ENCODE results near the gene ZNF860. TPM values are rescaled to one million over a fixed set of nuclear protein-coding genes. Genes with fewer than 3 reads are reported as not detected.

The ZNF860 gene
- total and polyA plus RNA-seq, 2 of the 4 experiments (the other 2 are of a cell fraction), result 0.18 to 0.26 TPM

DNA sequence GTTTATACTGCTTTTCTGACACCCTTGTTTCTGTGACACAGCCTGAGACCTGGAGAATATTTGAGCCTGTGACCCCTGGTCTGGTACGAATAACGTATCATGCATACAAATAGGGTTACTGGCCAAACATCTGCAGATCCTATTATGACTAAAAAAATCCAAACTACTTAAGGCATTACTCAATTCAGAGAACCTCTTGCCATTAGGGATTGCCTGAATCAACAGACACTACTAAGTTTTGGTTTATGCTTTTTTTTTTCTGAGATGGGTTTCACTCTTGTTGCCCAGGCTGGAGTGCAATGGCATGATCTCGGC is 35.9 kb upstream of the ZNF860 start:
- intact Hi-C loops (cut with micrococcal nuclease), result no loop called here
- CTCF ChIA-PET, result no interaction called here

More for the DNA sequence above, 35.9 kb upstream of the ZNF860 start:
- Histone ChIP-seq H2AK9ac (replicated peaks; ENCODE audit: low read depth, low read length, poor library complexity) (no peak overlapping the region), H3K9ac (ENCODE audit: low read depth, low read length) (no peak overlapping the region), H4K20me1 (ENCODE audit: insufficient read depth, low read length) (no peaks in the 10 kb centered on the region), H3K27me3 (ENCODE audit: control insufficient read depth, insufficient read depth, low read length) (no peaks in the 10 kb centered on the region), H3K4me1 (ENCODE audit: control insufficient read depth, insufficient read depth, low read length) (peaks cover 3% of the 10 kb centered on the region), H2BK15ac (ENCODE audit: low read depth, low read length) (no peak overlapping the region), H2AFZ (replicated peaks; ENCODE audit: low read length, poor library complexity) (no peak overlapping the region), H3K4ac (ENCODE audit: low read depth, low read length) (peak overlapping the region; percentile 1; the same call in 1 of the 2 replicates), H4K91ac (ENCODE audit: insufficient read depth, low read depth, low read length) (no peak overlapping the region), H2BK5ac (ENCODE audit: low read depth, low read length, poor library complexity, severe bottlenecking) (no peak overlapping the region), H3K18ac (ENCODE audit: low read depth, low read length) (no peak overlapping the region), H2BK20ac (ENCODE audit: low read depth, low read length) (no peak overlapping the region), H3K4me2 (ENCODE audit: low read depth, low read length) (no peak overlapping the region), H3K14ac (replicated peaks; ENCODE audit: low read depth, low read length) (no peak overlapping the region), H2AK5ac (ENCODE audit: low read depth, low read length) (no peak overlapping the region), H4K5ac (ENCODE audit: low read depth, low read length) (no peak overlapping the region), H3K79me1 (ENCODE audit: low read depth in 1 of 2, low read length in 2 of 2) (peaks cover 4 to 9% of the 10 kb centered on the region in 2 experiments; a peak in 1 of 4 replicates), H3K23ac (ENCODE audit: low read depth, low read length) (no peak overlapping the region), H3K27ac (ENCODE audit: insufficient read depth, low read length) (no peak overlapping the region), H3K4me3 (ENCODE audit: insufficient read depth, low read depth, low read length) (no peak overlapping the region), H3K9me1 (ENCODE audit: insufficient read depth, low read length) (peaks cover 3% of the 10 kb centered on the region; the same call in 1 of the 2 replicates), H4K8ac (ENCODE audit: low read depth in 2 of 2, low read length in 2 of 2) (no peak overlapping the region), H3K56ac (ENCODE audit: extremely low read depth, insufficient read depth, low read length) (no peak overlapping the region), H3K36me3 (ENCODE audit: control insufficient read depth, insufficient read depth, low read length) (no peaks in the 10 kb centered on the region), H3K9me3 (ENCODE audit: control insufficient read depth, insufficient read depth, low read length) (peaks cover 3% of the 10 kb centered on the region; the same call in 1 of the 2 replicates), H2BK120ac (ENCODE audit: low read depth, low read length) (no peak overlapping the region)
- dilution Hi-C loops (cut with HindIII; ENCODE audit: low sequenced_read_pairs, unreplicated experiment), result no loop called here
- no CpG with 5 or more reads among the region's 3 CpGs for WGBS, 2 experiments (ENCODE audit: extremely low coverage in 2 of 2, insufficient read length in 1 of 2)
- DNase-seq (peak; percentile 73), ATAC-seq (ENCODE audit: low read depth) (peak; percentile 77)
- TF ChIP-seq POLR2A (IDR thresholded peaks at IDR 0.05; ENCODE audit: low read depth, low read length) (no peak), USF2 (IDR thresholded peaks at IDR 0.05; ENCODE audit: low read depth, low read length) (no peak), RFX5 (IDR thresholded peaks at IDR 0.05; ENCODE audit: low read depth, low read length) (no peak), MXI1 (IDR thresholded peaks at IDR 0.05; ENCODE audit: borderline replicate concordance, low read depth, low read length) (no peak), ELK1 (IDR thresholded peaks at IDR 0.05; ENCODE audit: borderline replicate concordance, low read depth, low read length) (no peak), NFE2L2 (IDR thresholded peaks at IDR 0.05; ENCODE audit: low read depth, low read length) (no peak), BHLHE40 (IDR thresholded peaks at IDR 0.05; ENCODE audit: low read depth, low read length) (no peak), RCOR1 (IDR thresholded peaks at IDR 0.05; ENCODE audit: insufficient replicate concordance, low read length) (no peak), FOS (IDR thresholded peaks at IDR 0.05; ENCODE audit: low read depth, low read length) (no peak), MAFK (IDR thresholded peaks at IDR 0.05; ENCODE audit: low read depth, low read length) (no peak), CHD1 (IDR thresholded peaks at IDR 0.05; ENCODE audit: low read depth, low read length) (no peak), RAD21 (IDR thresholded peaks at IDR 0.05; ENCODE audit: low read length) (no peak), CEBPB (IDR thresholded peaks at IDR 0.05; ENCODE audit: low read depth, low read length) (no peak), SMC3 (IDR thresholded peaks at IDR 0.05; ENCODE audit: low read depth, low read length) (no peak), MAZ (IDR thresholded peaks at IDR 0.05; ENCODE audit: borderline replicate concordance, low read depth, low read length) (no peak)
- TF ChIP-seq, protein P1, sequence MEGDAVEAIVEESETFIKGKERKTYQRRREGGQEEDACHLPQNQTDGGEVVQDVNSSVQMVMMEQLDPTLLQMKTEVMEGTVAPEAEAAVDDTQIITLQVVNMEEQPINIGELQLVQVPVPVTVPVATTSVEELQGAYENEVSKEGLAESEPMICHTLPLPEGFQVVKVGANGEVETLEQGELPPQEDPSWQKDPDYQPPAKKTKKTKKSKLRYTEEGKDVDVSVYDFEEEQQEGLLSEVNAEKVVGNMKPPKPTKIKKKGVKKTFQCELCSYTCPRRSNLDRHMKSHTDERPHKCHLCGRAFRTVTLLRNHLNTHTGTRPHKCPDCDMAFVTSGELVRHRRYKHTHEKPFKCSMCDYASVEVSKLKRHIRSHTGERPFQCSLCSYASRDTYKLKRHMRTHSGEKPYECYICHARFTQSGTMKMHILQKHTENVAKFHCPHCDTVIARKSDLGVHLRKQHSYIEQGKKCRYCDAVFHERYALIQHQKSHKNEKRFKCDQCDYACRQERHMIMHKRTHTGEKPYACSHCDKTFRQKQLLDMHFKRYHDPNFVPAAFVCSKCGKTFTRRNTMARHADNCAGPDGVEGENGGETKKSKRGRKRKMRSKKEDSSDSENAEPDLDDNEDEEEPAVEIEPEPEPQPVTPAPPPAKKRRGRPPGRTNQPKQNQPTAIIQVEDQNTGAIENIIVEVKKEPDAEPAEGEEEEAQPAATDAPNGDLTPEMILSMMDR (conservative IDR thresholded peaks at IDR 0.05; ENCODE audit: low read depth, low read length), result no peak
- in situ Hi-C loops (cut with MboI; ENCODE audit: low sequenced_read_pairs), result no loop called here
- no TSS peak for BruUV-seq (replicated peaks)
- POLR2A ChIA-PET (ENCODE audit: unreplicated experiment), result no interaction called here

All from IMR-90 (cell line).